Lower leg skin (tissue), 3 donors: ENCODE data around the gene S100A1.

Experiments
- POLR2A ChIP-seq, 2 donors: fragments of 450-650 bp; IDR thresholded peaks; one replicate each; pipeline ENCODE4 v1.6.1; 2016 to 2017; ENCODE audit warnings: antibody characterized with exemption in 2 of 2, mild to moderate bottlenecking in 1 of 2, moderate library complexity in 1 of 2
- TF ChIP-seq, protein P1 (sequence below), 3 donors: fragments of 450-650 bp; IDR thresholded peaks; one replicate each; pipeline ENCODE4 v1.5.1; 2016; ENCODE audit warnings: antibody characterized with exemption in 3 of 3, mild to moderate bottlenecking in 3 of 3, moderate library complexity in 2 of 3

DNA sequence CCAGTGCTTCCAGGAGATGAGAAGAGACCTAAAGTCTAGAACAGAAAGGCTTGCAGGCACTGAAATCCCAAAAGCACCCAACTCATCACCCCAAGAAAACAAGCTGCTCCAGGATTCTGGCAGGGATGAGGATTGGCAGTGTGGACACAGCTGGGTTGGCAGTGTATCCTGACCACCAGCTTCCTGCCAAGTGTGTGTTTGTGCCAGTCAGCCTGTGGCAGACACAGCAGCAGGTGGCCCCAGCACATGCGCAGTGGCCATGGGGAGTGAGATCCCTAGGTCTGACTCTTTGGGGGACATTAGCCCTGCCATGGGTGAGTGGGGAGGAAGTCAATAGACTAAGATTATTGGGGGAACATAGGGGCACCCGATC, 21.6 kb downstream of the S100A1 start:
- TF ChIP-seq, protein P1, sequence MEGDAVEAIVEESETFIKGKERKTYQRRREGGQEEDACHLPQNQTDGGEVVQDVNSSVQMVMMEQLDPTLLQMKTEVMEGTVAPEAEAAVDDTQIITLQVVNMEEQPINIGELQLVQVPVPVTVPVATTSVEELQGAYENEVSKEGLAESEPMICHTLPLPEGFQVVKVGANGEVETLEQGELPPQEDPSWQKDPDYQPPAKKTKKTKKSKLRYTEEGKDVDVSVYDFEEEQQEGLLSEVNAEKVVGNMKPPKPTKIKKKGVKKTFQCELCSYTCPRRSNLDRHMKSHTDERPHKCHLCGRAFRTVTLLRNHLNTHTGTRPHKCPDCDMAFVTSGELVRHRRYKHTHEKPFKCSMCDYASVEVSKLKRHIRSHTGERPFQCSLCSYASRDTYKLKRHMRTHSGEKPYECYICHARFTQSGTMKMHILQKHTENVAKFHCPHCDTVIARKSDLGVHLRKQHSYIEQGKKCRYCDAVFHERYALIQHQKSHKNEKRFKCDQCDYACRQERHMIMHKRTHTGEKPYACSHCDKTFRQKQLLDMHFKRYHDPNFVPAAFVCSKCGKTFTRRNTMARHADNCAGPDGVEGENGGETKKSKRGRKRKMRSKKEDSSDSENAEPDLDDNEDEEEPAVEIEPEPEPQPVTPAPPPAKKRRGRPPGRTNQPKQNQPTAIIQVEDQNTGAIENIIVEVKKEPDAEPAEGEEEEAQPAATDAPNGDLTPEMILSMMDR (IDR thresholded peaks at IDR 0.05), result no peak
- no peak for TF ChIP-seq POLR2A (IDR thresholded peaks at IDR 0.05)
